ENCODE results near the gene BDKRB1.

DNA sequence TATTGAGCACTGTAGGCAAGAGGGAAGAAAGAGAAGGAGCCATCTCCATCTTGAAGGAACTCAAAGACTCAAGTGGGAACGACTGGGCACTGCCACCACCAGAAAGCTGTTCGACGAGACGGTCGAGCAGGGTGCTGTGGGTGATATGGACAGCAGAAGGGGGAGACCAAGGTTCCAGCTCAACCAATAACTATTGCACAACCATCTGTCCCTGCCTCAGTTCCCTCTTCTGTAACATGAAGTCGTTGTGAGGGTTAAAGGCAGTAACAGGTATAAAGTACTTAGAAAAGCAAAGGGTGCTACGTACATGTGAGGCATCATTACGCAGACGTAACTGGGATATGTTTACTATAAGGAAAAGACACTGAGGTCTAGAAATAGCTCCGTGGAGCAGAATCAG lies 13.9 kb upstream of the BDKRB1 start:
- TF ChIP-seq EZH2 (IDR thresholded peaks at IDR 0.05; ENCODE audit: insufficient read depth, poor library complexity, severe bottlenecking) (no peak), EZH2phosphoT487 (IDR thresholded peaks at IDR 0.05; ENCODE audit: insufficient read depth, low read depth) (no peak)

Measured in GM23248 (cell line).